Ascending aorta (tissue), 2 donors: ENCODE results near the gene SLC6A3. TPM values are rescaled to one million over a fixed set of nuclear protein-coding genes. Genes with fewer than 3 reads are reported as not detected.

Source experiments
- DNase-seq, 2 donors: peaks; one replicate each; pipeline ENCODE4 v3.0.0-alpha.2; 2019; ENCODE audit warnings: low spot score in 2 of 2
- H3K27ac ChIP-seq, 2 donors: fragments of 200-600 bp; sonication (generic); one replicate each; pipeline ENCODE4 v1.5.1; 2016 to 2017; ENCODE audit warnings: mild to moderate bottlenecking in 1 of 2
- H3K27me3 ChIP-seq: fragments of 200-600 bp; sonication (generic); one replicate; pipeline ENCODE4 v1.5.1; 2017
- H3K36me3 ChIP-seq, 2 donors: fragments of 200-600 bp; sonication (generic); one replicate each; pipeline ENCODE4 v1.5.1; 2016
- H3K4me1 ChIP-seq, 2 donors: fragments of 200-600 bp; sonication (generic); one replicate each; pipeline ENCODE4 v1.5.1; 2016 to 2017; ENCODE audit warnings: mild to moderate bottlenecking in 1 of 2
- H3K4me3 ChIP-seq, 2 donors: fragments of 200-600 bp; sonication (generic); one replicate each; pipeline ENCODE4 v1.5.1; 2016 to 2017; ENCODE audit warnings: mild to moderate bottlenecking in 1 of 2
- H3K9me3 ChIP-seq, 2 donors: fragments of 200-600 bp; sonication (generic); one replicate each; pipeline ENCODE4 v1.5.1; 2016
- intact Hi-C: fragments of 100-400 bp; cut with DNase I; formaldehyde crosslinking; loops from one replicate; pipeline ENCODE4 v1.15.1; 2023
- total RNA-seq: library from RNA; depleted of rRNA; stranded (reverse); fragments of >200 nt; gene quantifications from one replicate; pipeline ENCODE4 v1.1.0, GENCODE V29; 2016
- TF ChIP-seq, protein P1 (sequence below), 3 experiments: fragments of 200-600 bp in 2 of 3; fragments of 450-650 bp in 1 of 3; sonication (generic) in 2 of 3; IDR thresholded peaks; one replicate each; pipeline ENCODE4 v1.5.1; 2016 to 2019; ENCODE audit warnings: antibody characterized with exemption in 3 of 3, mild to moderate bottlenecking in 1 of 3, moderate library complexity in 1 of 3

The SLC6A3 gene
- total RNA-seq, 1 donor from 2014 or later: not detected

DNA sequence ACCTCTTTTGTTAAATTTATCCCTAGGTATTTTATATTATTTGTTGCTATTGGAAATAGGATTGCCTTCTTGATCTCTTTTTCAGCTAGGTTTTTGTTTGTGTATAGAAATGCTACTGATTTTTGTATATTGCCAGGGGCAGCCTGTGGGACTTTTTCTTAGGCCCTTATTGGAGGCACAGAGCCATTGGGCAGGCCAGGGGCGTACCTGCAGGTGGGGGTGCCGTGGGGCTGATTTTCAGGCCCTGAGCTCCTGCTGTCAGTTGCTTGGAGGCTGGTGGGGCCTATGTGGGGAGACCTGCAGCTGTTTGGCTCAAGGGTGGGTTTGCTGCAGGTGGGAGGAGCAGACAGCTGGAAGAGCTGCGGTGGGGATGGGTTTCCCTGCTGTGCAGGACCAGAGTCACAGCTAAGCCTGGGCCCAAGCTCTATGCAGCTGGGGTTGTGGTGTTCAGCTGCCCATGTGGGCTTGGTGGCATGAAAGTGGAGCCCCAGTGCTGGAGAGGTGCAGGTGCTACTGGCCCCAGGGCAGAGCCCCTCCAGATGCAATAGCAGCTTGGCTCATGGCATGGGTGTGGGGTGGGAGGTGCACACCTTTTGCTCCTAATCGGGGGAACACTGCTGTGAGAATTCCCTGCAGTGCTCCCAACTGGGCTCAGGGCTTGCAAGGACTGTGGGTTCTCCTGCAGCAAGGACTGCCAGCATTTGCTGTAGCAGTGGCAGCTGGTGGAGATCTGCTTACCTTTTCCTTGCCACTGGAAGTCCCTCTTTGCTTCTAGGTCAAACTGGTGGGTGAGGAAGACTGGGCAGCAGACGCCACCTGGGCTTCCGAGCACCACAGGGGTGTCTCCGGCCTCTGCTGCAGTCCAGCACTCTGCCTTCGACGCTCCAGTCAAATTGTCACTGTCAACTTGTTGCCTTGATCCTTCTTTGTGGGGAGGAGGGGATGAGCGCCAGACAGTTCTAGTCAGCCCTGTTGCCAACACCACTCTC lies 92.7 kb downstream of the SLC6A3 start:
- no peak overlapping the region for H3K4me3 ChIP-seq
- TF ChIP-seq, protein P1, sequence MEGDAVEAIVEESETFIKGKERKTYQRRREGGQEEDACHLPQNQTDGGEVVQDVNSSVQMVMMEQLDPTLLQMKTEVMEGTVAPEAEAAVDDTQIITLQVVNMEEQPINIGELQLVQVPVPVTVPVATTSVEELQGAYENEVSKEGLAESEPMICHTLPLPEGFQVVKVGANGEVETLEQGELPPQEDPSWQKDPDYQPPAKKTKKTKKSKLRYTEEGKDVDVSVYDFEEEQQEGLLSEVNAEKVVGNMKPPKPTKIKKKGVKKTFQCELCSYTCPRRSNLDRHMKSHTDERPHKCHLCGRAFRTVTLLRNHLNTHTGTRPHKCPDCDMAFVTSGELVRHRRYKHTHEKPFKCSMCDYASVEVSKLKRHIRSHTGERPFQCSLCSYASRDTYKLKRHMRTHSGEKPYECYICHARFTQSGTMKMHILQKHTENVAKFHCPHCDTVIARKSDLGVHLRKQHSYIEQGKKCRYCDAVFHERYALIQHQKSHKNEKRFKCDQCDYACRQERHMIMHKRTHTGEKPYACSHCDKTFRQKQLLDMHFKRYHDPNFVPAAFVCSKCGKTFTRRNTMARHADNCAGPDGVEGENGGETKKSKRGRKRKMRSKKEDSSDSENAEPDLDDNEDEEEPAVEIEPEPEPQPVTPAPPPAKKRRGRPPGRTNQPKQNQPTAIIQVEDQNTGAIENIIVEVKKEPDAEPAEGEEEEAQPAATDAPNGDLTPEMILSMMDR (IDR thresholded peaks at IDR 0.05): no peak
- no peak overlapping the region for H3K27ac ChIP-seq
- no peaks in the 10 kb centered on the region for H3K36me3 ChIP-seq
- DNase-seq: no peak
- intact Hi-C loops: no loop called here
- H3K4me1 ChIP-seq: no peaks in the 10 kb centered on the region
- H3K27me3 ChIP-seq: no peaks in the 10 kb centered on the region
- no peaks in the 10 kb centered on the region for H3K9me3 ChIP-seq

DNA sequence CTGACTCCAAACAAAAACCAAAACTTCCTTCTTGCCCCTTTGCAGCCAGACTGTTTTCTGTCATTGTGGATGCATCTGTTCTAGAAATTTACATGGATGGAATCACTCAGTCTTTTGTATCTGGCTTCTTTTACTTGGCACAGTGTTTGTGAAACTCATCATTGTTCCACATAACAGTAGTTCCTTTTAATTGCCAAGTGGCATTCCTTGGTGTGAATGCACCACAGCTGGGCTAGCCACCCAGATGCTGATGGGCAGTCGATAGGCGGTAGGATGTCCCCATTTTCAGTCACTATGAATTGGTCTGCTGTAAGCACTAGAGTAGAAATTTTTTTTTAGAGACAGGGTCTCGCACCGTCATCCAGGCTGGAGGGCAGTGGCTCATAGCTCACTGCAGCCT lies 94.1 kb downstream of the SLC6A3 start:
- no peaks in the 10 kb centered on the region for H3K4me1 ChIP-seq
- no peak for DNase-seq
- no peak overlapping the region for H3K4me3 ChIP-seq
- no peaks in the 10 kb centered on the region for H3K27me3 ChIP-seq
- intact Hi-C loops: no loop called here
- no peaks in the 10 kb centered on the region for H3K36me3 ChIP-seq
- TF ChIP-seq, protein P1 (IDR thresholded peaks at IDR 0.05): no peak
- no peak overlapping the region for H3K27ac ChIP-seq
- H3K9me3 ChIP-seq: no peaks in the 10 kb centered on the region

DNA sequence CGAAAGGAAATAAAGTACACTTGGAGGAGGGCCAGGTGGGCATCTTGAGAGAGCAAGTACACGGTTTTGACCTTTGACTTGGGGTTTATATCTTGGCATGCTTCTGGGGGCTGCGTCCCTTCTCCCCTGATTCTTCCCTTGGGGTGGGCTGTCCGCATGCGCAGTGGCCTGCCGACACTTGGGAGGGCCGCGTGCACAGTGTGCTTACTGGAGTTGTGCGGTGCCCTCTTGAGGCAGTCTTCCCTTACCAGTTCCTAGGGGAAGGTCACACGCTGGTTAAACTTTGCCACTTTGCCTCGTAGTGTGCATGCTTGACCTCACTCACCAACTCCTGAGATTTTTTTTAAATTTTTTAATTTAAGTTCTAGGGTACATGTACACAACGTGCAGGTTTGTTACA lies 96.0 kb downstream of the SLC6A3 start:
- intact Hi-C loops: loop anchor here (5.0 kb wide), 4 partner anchors 173 to 1077 kb away; partner anchors contain the start of genes LPCAT1 and PDCD6
- DNase-seq: no peak
- Histone ChIP-seq H3K27ac (no peak overlapping the region), H3K36me3 (no peaks in the 10 kb centered on the region), H3K4me1 (peaks cover 2 to 7% of the 10 kb centered on the region in 2 donors), H3K4me3 (no peak overlapping the region), H3K9me3 (no peaks in the 10 kb centered on the region), H3K27me3 (no peaks in the 10 kb centered on the region)
- TF ChIP-seq, protein P1 (IDR thresholded peaks at IDR 0.05): no peak

DNA sequence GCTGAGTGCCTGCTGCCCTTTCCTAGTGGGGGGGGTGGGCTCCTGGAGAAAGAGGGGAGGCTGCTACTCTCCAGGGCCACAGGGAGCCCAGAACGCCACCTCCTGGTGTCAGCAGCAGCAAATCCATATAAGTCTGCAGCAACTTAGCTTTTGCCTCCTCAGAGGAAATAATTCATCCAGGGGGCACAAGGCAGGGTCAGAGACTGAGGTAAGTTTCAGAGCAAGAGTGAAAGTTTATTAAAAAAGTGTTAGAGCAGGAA lies 96.3 kb downstream of the SLC6A3 start:
- Histone ChIP-seq H3K9me3 (no peaks in the 10 kb centered on the region), H3K4me3 (no peak overlapping the region), H3K27me3 (no peaks in the 10 kb centered on the region), H3K36me3 (no peaks in the 10 kb centered on the region), H3K27ac (no peak overlapping the region), H3K4me1 (peaks cover 2 to 10% of the 10 kb centered on the region in 2 donors)
- intact Hi-C loops: loop anchor here (5.0 kb wide), 4 partner anchors 173 to 1077 kb away; partner anchors contain the start of genes LPCAT1 and PDCD6
- no peak for DNase-seq
- TF ChIP-seq, protein P1 (IDR thresholded peaks at IDR 0.05): no peak

DNA sequence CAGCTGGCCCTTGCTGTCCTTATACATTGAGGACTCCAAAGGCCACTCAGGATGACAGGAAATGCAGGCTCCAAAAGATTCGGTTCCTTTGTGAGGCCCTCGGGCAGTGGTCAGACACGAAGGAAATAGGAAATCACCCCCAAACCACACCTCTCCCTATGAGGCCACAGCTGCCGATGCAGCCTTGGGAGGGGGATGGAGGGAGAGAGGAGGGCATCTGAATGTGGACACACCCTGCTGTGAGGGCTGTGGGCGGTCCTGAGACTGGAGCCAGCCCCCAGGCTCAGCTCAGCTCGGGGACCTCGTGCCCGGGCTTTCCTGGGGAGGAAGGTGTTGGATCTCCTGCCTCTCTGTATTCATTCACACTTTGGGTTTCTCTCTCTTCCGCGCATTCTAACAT lies 97.7 kb downstream of the SLC6A3 start:
- H3K27me3 ChIP-seq: no peaks in the 10 kb centered on the region
- H3K4me3 ChIP-seq: no peak overlapping the region
- H3K36me3 ChIP-seq: peaks cover 0 to 6% of the 10 kb centered on the region in 2 donors
- TF ChIP-seq, protein P1 (IDR thresholded peaks at IDR 0.05): no peak
- DNase-seq: no peak
- intact Hi-C loops: loop anchor here (5.0 kb wide), 4 partner anchors 175 to 1075 kb away; partner anchors contain the start of genes LPCAT1 and PDCD6
- no peaks in the 10 kb centered on the region for H3K9me3 ChIP-seq
- H3K4me1 ChIP-seq: peaks cover 2 to 17% of the 10 kb centered on the region in 2 donors
- H3K27ac ChIP-seq: no peak overlapping the region
